K562 (cell line): ENCODE results near the gene COX6B1. TPM values are rescaled to one million over a fixed set of nuclear protein-coding genes. Genes with fewer than 3 reads are reported as not detected.
A peak's percentile ranks its signal among the peaks of the same experiment; 100 is the strongest.

Experiments
- BHLHE40 ChIP-seq: IDR thresholded peaks from 2 replicates; pipeline ENCODE4 v1.6.1; 2011; ENCODE audit warnings: low read length, improper control_type of control experiment
- CHD2 ChIP-seq: IDR thresholded peaks from 2 replicates; pipeline ENCODE4 v1.6.1; 2011; ENCODE audit warnings: low read depth, low read length
- DACH1 ChIP-seq: fragments of 450-650 bp; IDR thresholded peaks from 2 replicates; pipeline ENCODE4 v1.6.1; 2018; ENCODE audit not compliant: partially characterized antibody
- DPF2 ChIP-seq: fragments of 450-650 bp; IDR thresholded peaks from 2 replicates; pipeline ENCODE4 v1.6.1; 2016
- ESRRA ChIP-seq: fragments of 450-650 bp; IDR thresholded peaks from 2 replicates; pipeline ENCODE4 v1.6.1; 2014; ENCODE audit warnings: low read depth, mild to moderate bottlenecking, moderate library complexity, borderline replicate concordance
- GABPB2 ChIP-seq: fragments of 250-450 bp; sonication (Bioruptor Pico); conservative IDR thresholded peaks from 2 replicates; pipeline ENCODE4 v1.5.1; 2021; ENCODE audit warnings: mild to moderate bottlenecking
- HOXB6 ChIP-seq: fragments of 250-450 bp; sonication (Bioruptor Pico); IDR thresholded peaks from 2 replicates; pipeline ENCODE4 v1.5.1; 2022; ENCODE audit warnings: mild to moderate bottlenecking, borderline replicate concordance
- JUNB ChIP-seq: fragments of 450-650 bp; formaldehyde crosslinking; conservative IDR thresholded peaks from 2 replicates; pipeline ENCODE4 v1.4.0; 2020; ENCODE audit warnings: mild to moderate bottlenecking
- KHSRP ChIP-seq: fragments of 450-650 bp; IDR thresholded peaks from 2 replicates; pipeline ENCODE4 v1.6.1; 2017
- POLR2B ChIP-seq: fragments of 450-650 bp; IDR thresholded peaks from 2 replicates; pipeline ENCODE4 v1.6.1; 2018; ENCODE audit warnings: low read depth; ENCODE audit not compliant: partially characterized antibody
- PURB ChIP-seq: sonication (generic); formaldehyde crosslinking; IDR thresholded peaks from 2 replicates; pipeline ENCODE4 v1.9.0; 2021; ENCODE audit warnings: low read depth, mild to moderate bottlenecking, missing genetic modification reagents
- SIN3A ChIP-seq, 2 experiments: fragments of 150-350 bp in 1 of 2; IDR thresholded peaks; 2 replicates each; pipeline ENCODE4 v1.6.1; 2011 to 2016; ENCODE audit warnings: borderline replicate concordance in 2 of 2, low read depth in 2 of 2, low read length in 2 of 2, mild to moderate bottlenecking in 2 of 2, moderate library complexity in 2 of 2; ENCODE audit not compliant: control insufficient read depth in 1 of 2
- U2AF1 ChIP-seq: fragments of 200-400 bp; formaldehyde crosslinking; optimal IDR thresholded peaks from 2 replicates; pipeline ENCODE3; 2017; ENCODE audit warnings: mild to moderate bottlenecking, low read depth, low read length, moderate library complexity
- XRCC5 ChIP-seq: fragments of 200-400 bp; formaldehyde crosslinking; IDR thresholded peaks from 2 replicates; pipeline ENCODE4 v1.6.1; 2017; ENCODE audit warnings: low read depth, mild to moderate bottlenecking, low read length
- ZBED1 ChIP-seq: IDR thresholded peaks from 2 replicates; pipeline ENCODE4 v1.6.1; 2014
- ZNF764 ChIP-seq: fragments of 250-450 bp; sonication (Bioruptor Pico); IDR thresholded peaks from 2 replicates; pipeline ENCODE4 v1.4.0; 2020; ENCODE audit warnings: low read depth, mild to moderate bottlenecking, moderate library complexity
- polyA plus RNA-seq, 8 experiments: library from polyadenylated mRNA; depleted of rRNA in 4 of 8; stranded (reverse) in 5 of 8; unstranded in 3 of 8; fragments of >200 nt; fragmentation: Nextera tagmentation in 2 of 8; fragmentation: Illumina TruSeq in 1 of 8; extraction: Ambion mirVana in 2 of 8; extraction: Trizol in 1 of 8; gene quantifications; 2 replicates each; pipeline versions ENCODE4 v1.2.1 to v1.2.3, GENCODE V29; 2011 to 2014; ENCODE audit warnings: inconsistent platforms in 1 of 8, missing spikeins in 1 of 8
- total RNA-seq, 7 experiments: library from RNA; depleted of rRNA in 6 of 7; stranded (reverse); fragments of >200 nt in 6 of 7; fragmentation: Illumina TruSeq in 2 of 7; extraction: Trizol in 2 of 7; gene quantifications; 2 replicates each; pipeline versions ENCODE4 v1.2.1 to v1.2.3, GENCODE V29; 2011 to 2021; ENCODE audit warnings: low replicate concordance in 1 of 7
- TF ChIP-seq, protein P1 (sequence below): fragments of 450-650 bp; IDR thresholded peaks from 2 replicates; pipeline ENCODE4 v1.6.1; 2017; ENCODE audit warnings: mild to moderate bottlenecking, moderate library complexity
- TF ChIP-seq, protein P2 (sequence below): fragments of 250-450 bp; sonication (Bioruptor Pico); IDR thresholded peaks from 2 replicates; pipeline ENCODE4 v1.8.0; 2022; ENCODE audit warnings: inconsistent platforms
- TF ChIP-seq, protein P3 (sequence below): fragments of 450-650 bp; formaldehyde crosslinking; IDR thresholded peaks from 2 replicates; pipeline ENCODE4 v1.4.0; 2020; ENCODE audit warnings: mild to moderate bottlenecking, mixed read lengths
- TF ChIP-seq, protein P4 (sequence below): fragments of 250-450 bp; sonication (Bioruptor Pico); IDR thresholded peaks from 2 replicates; pipeline ENCODE4 v1.8.0; 2021; ENCODE audit warnings: moderate library complexity, mild to moderate bottlenecking, inconsistent platforms
- TF ChIP-seq, protein P5 (sequence below): IDR thresholded peaks from 2 replicates; pipeline ENCODE4 v1.6.1; 2011; ENCODE audit not compliant: insufficient read length; ENCODE audit errors: extremely low read depth
- TF ChIP-seq, protein P6 (sequence below): fragments of 250-450 bp; sonication (Bioruptor Pico); IDR thresholded peaks from 2 replicates; pipeline ENCODE4 v1.6.1; 2021; ENCODE audit warnings: mild to moderate bottlenecking

The COX6B1 gene
- total and polyA plus RNA-seq, 9 of the 15 experiments (the other 6 are each of a cell fraction or from before 2014, with no cell fraction given) = 777 to 2,393 (median 1,219) TPM

DNA sequence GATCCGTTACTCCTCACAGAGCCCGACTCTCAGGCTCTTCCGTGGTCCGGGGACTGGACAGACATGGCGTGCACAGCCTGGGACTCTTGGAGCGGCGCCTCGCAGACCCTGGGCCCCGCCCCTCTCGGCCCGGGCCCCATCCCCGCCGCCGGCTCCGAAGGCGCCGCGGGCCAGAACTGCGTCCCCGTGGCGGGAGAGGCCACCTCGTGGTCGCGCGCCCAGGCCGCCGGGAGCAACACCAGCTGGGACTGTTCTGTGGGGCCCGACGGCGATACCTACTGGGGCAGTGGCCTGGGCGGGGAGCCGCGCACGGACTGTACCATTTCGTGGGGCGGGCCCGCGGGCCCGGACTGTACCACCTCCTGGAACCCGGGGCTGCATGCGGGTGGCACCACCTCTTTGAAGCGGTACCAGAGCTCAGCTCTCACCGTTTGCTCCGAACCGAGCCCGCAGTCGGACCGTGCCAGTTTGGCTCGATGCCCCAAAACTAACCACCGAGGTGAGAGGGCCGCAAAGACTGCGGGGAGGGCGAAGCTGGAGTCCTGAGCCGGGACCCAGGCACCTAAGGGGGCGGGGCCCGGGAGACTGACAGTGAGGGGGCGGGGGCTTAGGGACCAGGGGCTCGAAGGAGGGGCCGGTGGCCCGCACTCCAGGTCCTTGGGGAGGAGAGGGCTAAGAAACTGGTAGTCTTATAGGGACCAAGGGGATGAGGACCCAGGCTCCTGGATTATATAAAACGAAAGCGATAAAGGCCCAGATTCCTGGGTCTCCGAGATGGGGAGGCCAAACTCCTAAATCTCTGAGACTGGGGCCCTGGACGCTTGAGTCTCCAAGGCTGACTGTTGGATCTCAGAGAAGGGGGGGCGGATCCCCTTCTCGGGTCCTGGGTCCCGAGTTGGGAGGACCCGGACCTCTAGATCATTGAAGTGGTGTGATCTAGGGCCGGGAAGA lies 4.6 kb upstream of the COX6B1 start (continued):
- TF ChIP-seq, protein P1, sequence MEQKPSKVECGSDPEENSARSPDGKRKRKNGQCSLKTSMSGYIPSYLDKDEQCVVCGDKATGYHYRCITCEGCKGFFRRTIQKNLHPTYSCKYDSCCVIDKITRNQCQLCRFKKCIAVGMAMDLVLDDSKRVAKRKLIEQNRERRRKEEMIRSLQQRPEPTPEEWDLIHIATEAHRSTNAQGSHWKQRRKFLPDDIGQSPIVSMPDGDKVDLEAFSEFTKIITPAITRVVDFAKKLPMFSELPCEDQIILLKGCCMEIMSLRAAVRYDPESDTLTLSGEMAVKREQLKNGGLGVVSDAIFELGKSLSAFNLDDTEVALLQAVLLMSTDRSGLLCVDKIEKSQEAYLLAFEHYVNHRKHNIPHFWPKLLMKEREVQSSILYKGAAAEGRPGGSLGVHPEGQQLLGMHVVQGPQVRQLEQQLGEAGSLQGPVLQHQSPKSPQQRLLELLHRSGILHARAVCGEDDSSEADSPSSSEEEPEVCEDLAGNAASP = no peak
- TF ChIP-seq GABPB2 (CRISPR knock-in tag) = no peak
- peak; percentile 56 for TF ChIP-seq POLR2B
- TF ChIP-seq ZBED1 = 0 out of 2 replicates have a peak, but pooled peaks have one; percentile 20
- peak; percentile 49; the same call in 1 of the 2 replicates for TF ChIP-seq ESRRA
- TF ChIP-seq HOXB6 (CRISPR knock-in tag) = no peak
- TF ChIP-seq BHLHE40 = peak; percentile 96
- TF ChIP-seq PURB (CRISPR knock-in tag) = no peak
- TF ChIP-seq DPF2 = peak; percentile 47; the same call in 1 of the 2 replicates
- TF ChIP-seq DACH1 = peak; percentile 87
- 0 out of 2 replicates have a peak, but pooled peaks have one; percentile 24 for TF ChIP-seq CHD2
- TF ChIP-seq ZNF764 (CRISPR knock-in tag) = no peak
- TF ChIP-seq, protein P2, sequence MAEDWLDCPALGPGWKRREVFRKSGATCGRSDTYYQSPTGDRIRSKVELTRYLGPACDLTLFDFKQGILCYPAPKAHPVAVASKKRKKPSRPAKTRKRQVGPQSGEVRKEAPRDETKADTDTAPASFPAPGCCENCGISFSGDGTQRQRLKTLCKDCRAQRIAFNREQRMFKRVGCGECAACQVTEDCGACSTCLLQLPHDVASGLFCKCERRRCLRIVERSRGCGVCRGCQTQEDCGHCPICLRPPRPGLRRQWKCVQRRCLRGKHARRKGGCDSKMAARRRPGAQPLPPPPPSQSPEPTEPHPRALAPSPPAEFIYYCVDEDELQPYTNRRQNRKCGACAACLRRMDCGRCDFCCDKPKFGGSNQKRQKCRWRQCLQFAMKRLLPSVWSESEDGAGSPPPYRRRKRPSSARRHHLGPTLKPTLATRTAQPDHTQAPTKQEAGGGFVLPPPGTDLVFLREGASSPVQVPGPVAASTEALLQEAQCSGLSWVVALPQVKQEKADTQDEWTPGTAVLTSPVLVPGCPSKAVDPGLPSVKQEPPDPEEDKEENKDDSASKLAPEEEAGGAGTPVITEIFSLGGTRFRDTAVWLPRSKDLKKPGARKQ (CRISPR knock-in tag) = no peak
- peak; percentile 72 to 80; a peak in 3 of 4 replicates for TF ChIP-seq SIN3A (IDR thresholded peaks at IDR 0.05; ENCODE audit: borderline replicate concordance in 2 of 2, control insufficient read depth in 1 of 2, low read depth in 2 of 2, low read length in 2 of 2)
- TF ChIP-seq, protein P3, sequence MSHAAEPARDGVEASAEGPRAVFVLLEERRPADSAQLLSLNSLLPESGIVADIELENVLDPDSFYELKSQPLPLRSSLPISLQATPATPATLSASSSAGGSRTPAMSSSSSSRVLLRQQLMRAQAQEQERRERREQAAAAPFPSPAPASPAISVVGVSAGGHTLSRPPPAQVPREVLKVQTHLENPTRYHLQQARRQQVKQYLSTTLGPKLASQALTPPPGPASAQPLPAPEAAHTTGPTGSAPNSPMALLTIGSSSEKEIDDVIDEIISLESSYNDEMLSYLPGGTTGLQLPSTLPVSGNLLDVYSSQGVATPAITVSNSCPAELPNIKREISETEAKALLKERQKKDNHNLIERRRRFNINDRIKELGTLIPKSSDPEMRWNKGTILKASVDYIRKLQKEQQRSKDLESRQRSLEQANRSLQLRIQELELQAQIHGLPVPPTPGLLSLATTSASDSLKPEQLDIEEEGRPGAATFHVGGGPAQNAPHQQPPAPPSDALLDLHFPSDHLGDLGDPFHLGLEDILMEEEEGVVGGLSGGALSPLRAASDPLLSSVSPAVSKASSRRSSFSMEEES (CRISPR knock-in tag) = no peak; the same call in 1 of the 2 replicates
- TF ChIP-seq JUNB (CRISPR knock-in tag) = no peak
- TF ChIP-seq, protein P4, sequence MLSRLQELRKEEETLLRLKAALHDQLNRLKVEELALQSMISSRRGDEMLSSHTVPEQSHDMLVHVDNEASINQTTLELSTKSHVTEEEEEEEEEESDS (CRISPR knock-in tag) = no peak
- TF ChIP-seq KHSRP = no peak
- TF ChIP-seq, protein P5, sequence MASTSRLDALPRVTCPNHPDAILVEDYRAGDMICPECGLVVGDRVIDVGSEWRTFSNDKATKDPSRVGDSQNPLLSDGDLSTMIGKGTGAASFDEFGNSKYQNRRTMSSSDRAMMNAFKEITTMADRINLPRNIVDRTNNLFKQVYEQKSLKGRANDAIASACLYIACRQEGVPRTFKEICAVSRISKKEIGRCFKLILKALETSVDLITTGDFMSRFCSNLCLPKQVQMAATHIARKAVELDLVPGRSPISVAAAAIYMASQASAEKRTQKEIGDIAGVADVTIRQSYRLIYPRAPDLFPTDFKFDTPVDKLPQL = no peak
- no peak; the same call in 1 of the 2 replicates for TF ChIP-seq XRCC5
- TF ChIP-seq U2AF1 = no peak
- TF ChIP-seq, protein P6, sequence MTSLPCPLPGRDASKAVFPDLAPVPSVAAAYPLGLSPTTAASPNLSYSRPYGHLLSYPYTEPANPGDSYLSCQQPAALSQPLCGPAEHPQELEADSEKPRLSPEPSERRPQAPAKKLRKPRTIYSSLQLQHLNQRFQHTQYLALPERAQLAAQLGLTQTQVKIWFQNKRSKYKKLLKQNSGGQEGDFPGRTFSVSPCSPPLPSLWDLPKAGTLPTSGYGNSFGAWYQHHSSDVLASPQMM (CRISPR knock-in tag) = no peak
